ENCODE results near the gene MOB3A.

Gene MOB3A

GRCh38 chr19:2063824-2064223, 32.3 kb downstream of the MOB3A start:
- TF ChIP-seq GATA2 (IDR thresholded peaks at IDR 0.05; ENCODE audit: low read depth, low read length) (no peak), GATA3 (IDR thresholded peaks at IDR 0.05; ENCODE audit: low read depth, low read length) (no peak)

- TF ChIP-seq GATA3 (IDR thresholded peaks at IDR 0.05; ENCODE audit: low read depth, low read length): no peak
- no peak for TF ChIP-seq GATA2 (IDR thresholded peaks at IDR 0.05; ENCODE audit: low read depth, low read length)
Measured at GRCh38 chr19:2062770-2063169, 33.4 kb downstream of the MOB3A start.

DNA sequence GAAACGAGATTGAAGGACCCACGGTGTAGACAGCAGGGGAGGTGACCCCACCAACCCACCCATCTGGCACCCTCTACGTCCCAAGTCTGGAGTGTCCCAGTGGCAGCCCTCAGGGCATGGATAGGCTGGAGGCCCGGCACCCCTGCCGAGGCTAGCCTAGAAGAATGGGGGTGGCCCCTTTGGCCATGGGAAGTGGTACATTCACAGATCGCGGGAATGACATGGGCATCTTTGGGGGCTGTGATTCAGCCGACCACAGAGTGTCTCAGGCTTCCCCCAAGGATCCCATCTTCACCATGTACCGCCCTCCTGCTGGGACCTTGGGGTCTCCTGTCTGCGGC, 33.8 kb downstream of the MOB3A start:
- TF ChIP-seq GATA2 (IDR thresholded peaks at IDR 0.05; ENCODE audit: low read depth, low read length) (no peak), GATA3 (IDR thresholded peaks at IDR 0.05; ENCODE audit: low read depth, low read length) (no peak)

GRCh38 chr19:2061495-2062388, 34.4 kb downstream of the MOB3A start:
- TF ChIP-seq GATA2 (IDR thresholded peaks at IDR 0.05; ENCODE audit: low read depth, low read length) (no peak), GATA3 (IDR thresholded peaks at IDR 0.05; ENCODE audit: low read depth, low read length) (no peak)

GRCh38 chr19:2060884-2061494, 35.1 kb downstream of the MOB3A start:
- TF ChIP-seq GATA2 (IDR thresholded peaks at IDR 0.05; ENCODE audit: low read depth, low read length): no peak
- TF ChIP-seq GATA3 (IDR thresholded peaks at IDR 0.05; ENCODE audit: low read depth, low read length): no peak

DNA sequence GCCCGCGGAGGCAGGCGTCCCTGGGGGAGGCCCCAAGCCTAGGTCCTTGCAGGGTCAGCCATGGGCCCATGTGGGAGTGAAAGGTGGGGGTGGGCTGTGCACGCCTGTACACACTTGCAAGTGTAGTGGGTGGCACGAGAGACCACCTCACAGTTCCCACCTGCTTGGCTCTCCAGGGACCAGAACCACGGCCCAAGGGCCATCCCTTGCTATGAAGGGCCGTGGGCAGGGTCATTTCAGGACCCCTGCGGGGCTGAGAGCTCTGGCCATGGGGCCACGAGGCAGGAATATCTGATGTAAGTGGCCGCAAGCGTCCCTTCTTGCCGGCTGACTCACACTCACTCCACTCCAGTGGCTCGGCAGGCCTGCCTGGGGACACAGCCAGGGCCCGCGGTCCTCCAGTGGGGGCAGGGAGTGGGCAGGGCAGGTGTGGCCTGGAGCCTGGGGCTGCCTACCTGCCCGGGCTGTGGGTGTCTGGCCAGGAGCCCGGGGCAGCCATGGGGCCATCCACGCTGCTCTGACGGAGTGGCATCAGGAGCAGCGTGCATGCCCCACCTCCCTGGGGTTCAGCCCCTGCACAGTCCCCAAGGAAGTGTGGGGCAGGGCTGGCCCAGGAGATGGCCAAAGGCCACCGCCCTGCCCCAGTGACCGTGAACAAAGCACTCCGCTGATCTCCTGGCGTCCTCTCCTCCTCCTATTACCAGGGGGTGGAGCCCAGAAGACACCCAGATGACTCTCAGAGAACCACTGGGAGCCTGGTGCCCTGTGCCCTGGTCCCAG, 36.5 kb downstream of the MOB3A start:
- TF ChIP-seq GATA3 (IDR thresholded peaks at IDR 0.05; ENCODE audit: low read depth, low read length): no peak
- no peak for TF ChIP-seq GATA2 (IDR thresholded peaks at IDR 0.05; ENCODE audit: low read depth, low read length)

GRCh38 chr19:2058570-2059421, 37.3 kb downstream of the MOB3A start:
- no peak for TF ChIP-seq GATA3 (IDR thresholded peaks at IDR 0.05; ENCODE audit: low read depth, low read length)
- TF ChIP-seq GATA2 (IDR thresholded peaks at IDR 0.05; ENCODE audit: low read depth, low read length): no peak

GRCh38 chr19:2057484-2058469, 38.3 kb downstream of the MOB3A start:
- no peak for TF ChIP-seq GATA3 (IDR thresholded peaks at IDR 0.05; ENCODE audit: low read depth, low read length)
- no peak for TF ChIP-seq GATA2 (IDR thresholded peaks at IDR 0.05; ENCODE audit: low read depth, low read length)

DNA sequence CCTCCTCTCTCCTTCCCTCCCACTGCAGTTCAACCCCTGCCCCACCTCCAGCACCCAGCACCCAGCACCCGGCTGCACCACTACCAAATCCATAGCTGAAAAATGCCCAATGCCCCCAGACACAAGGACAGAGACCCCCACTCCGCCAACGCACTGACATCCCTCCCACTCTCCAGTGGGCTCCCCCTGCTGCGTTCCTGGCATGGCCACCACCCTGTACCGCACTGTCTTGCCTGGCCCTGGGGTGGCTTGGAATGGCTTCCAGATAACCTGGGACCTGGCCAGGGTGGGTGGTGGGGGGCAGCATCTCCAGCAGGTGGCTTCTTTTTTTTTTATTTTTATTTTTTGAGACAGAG, 39.3 kb downstream of the MOB3A start:
- TF ChIP-seq GATA2 (IDR thresholded peaks at IDR 0.05; ENCODE audit: low read depth, low read length): no peak
- no peak for TF ChIP-seq GATA3 (IDR thresholded peaks at IDR 0.05; ENCODE audit: low read depth, low read length)

- TF ChIP-seq GATA2 (IDR thresholded peaks at IDR 0.05; ENCODE audit: low read depth, low read length) (no peak), GATA3 (IDR thresholded peaks at IDR 0.05; ENCODE audit: low read depth, low read length) (no peak)
Measured at GRCh38 chr19:2055931-2056836, 39.9 kb downstream of the MOB3A start.

DNA sequence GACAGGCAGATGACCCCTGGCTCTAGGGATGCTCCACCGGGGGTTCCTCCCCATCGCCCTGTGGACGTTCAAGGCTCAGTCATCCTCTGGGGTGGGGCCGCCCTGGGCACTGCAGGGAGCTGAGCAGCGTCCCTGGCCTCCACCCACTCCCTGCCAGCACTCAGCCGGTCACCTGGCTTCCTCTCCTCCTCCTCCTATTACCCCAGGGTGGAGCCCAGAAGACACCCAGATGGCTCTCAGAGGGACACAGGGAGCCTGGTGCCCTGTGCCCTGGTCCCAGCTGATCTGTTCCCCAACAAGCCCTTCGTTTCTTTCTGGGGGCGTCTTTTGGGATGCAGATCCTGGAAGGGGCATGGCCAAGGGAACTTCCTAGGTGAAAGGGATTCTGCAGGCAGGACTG, 41.4 kb downstream of the MOB3A start:
- no peak for TF ChIP-seq GATA3 (IDR thresholded peaks at IDR 0.05; ENCODE audit: low read depth, low read length)
- TF ChIP-seq GATA2 (IDR thresholded peaks at IDR 0.05; ENCODE audit: low read depth, low read length): no peak

Data from SH-SY5Y (cell line).